Measurements from ENCODE around the gene GJB1. TPM values are rescaled to one million over a fixed set of nuclear protein-coding genes. Genes with fewer than 3 reads are reported as not detected.

Gene GJB1
- total and polyA plus RNA-seq, 2 donors (not counting 1 experiment from before 2014, with no cell fraction given): not detected

GRCh38 chrX:71227370-71228062 lies 4.5 kb downstream of the GJB1 start:
- no peak for TF ChIP-seq CTCF (conservative IDR thresholded peaks at IDR 0.05 in 1 of 2, IDR thresholded peaks at IDR 0.05 in 1 of 2; ENCODE audit: low read depth in 1 of 2, low read length in 2 of 2)
- no peak for TF ChIP-seq EZH2 (IDR thresholded peaks at IDR 0.05; ENCODE audit: low read length, missing control alignments)
- H3K36me3 ChIP-seq (ENCODE audit: control insufficient read depth, insufficient read depth, low read length): no peaks in the 10 kb centered on the region

GRCh38 chrX:71228063-71228642 lies 5.1 kb downstream of the GJB1 start:
- no peaks in the 10 kb centered on the region for H3K36me3 ChIP-seq (ENCODE audit: control insufficient read depth, insufficient read depth, low read length)
- H3K4me1 ChIP-seq (ENCODE audit: control insufficient read depth, extremely low read depth, insufficient read depth, low read length): no peaks in the 10 kb centered on the region
- H3K9ac ChIP-seq (ENCODE audit: insufficient read depth, low read length): no peak overlapping the region
- H3K79me2 ChIP-seq (ENCODE audit: control insufficient read depth, insufficient read depth, low read length): no peaks in the 10 kb centered on the region
- no peaks in the 10 kb centered on the region for H4K20me1 ChIP-seq (ENCODE audit: control insufficient read depth, extremely low read depth, insufficient read depth, low read length)
- H3K9me3 ChIP-seq (ENCODE audit: control insufficient read depth, insufficient read depth, low read depth, low read length): no peaks in the 10 kb centered on the region
- no peak overlapping the region for H3K27ac ChIP-seq (ENCODE audit: insufficient read depth, low read length)
- DNase-seq (ENCODE audit: low read depth in 2 of 2): no peak
- no peak overlapping the region for H2AFZ ChIP-seq (ENCODE audit: low read length)
- TF ChIP-seq EZH2 (IDR thresholded peaks at IDR 0.05; ENCODE audit: low read length, missing control alignments): no peak
- TF ChIP-seq CTCF (conservative IDR thresholded peaks at IDR 0.05 in 1 of 2, IDR thresholded peaks at IDR 0.05 in 1 of 2; ENCODE audit: low read depth in 1 of 2, low read length in 2 of 2): no peak
- H3K4me3 ChIP-seq (replicated peaks in 1 of 4; ENCODE audit: control extremely low read depth in 1 of 4, insufficient read depth in 1 of 4, low read depth in 3 of 4, low read length in 4 of 4): no peak overlapping the region
- H3K27me3 ChIP-seq (ENCODE audit: control insufficient read depth, insufficient read depth, low read length): no peaks in the 10 kb centered on the region
- no peak overlapping the region for H3K4me2 ChIP-seq (ENCODE audit: extremely low read depth, insufficient read depth, low read length)

More at GRCh38 chrX:71227370-71228062, 4.5 kb downstream of the GJB1 start:
- Histone ChIP-seq H2AFZ (ENCODE audit: low read length) (no peak overlapping the region), H3K79me2 (ENCODE audit: control insufficient read depth, insufficient read depth, low read length) (no peaks in the 10 kb centered on the region), H3K9me3 (ENCODE audit: control insufficient read depth, insufficient read depth, low read depth, low read length) (no peaks in the 10 kb centered on the region), H3K27me3 (ENCODE audit: control insufficient read depth, insufficient read depth, low read length) (no peaks in the 10 kb centered on the region), H3K4me1 (ENCODE audit: control insufficient read depth, extremely low read depth, insufficient read depth, low read length) (no peaks in the 10 kb centered on the region), H3K9ac (ENCODE audit: insufficient read depth, low read length) (no peak overlapping the region), H4K20me1 (ENCODE audit: control insufficient read depth, extremely low read depth, insufficient read depth, low read length) (no peaks in the 10 kb centered on the region), H3K4me2 (ENCODE audit: extremely low read depth, insufficient read depth, low read length) (no peak overlapping the region), H3K27ac (ENCODE audit: insufficient read depth, low read length) (no peak overlapping the region), H3K4me3 (replicated peaks in 1 of 4; ENCODE audit: control extremely low read depth in 1 of 4, insufficient read depth in 1 of 4, low read depth in 3 of 4, low read length in 4 of 4) (no peak overlapping the region)
- DNase-seq (ENCODE audit: low read depth in 2 of 2): no peak

- no peak overlapping the region for H3K9ac ChIP-seq (ENCODE audit: insufficient read depth, low read length)
- H3K27me3 ChIP-seq (ENCODE audit: control insufficient read depth, insufficient read depth, low read length): no peaks in the 10 kb centered on the region
- no peak overlapping the region for H3K4me2 ChIP-seq (ENCODE audit: extremely low read depth, insufficient read depth, low read length)
- H3K79me2 ChIP-seq (ENCODE audit: control insufficient read depth, insufficient read depth, low read length): no peaks in the 10 kb centered on the region
- TF ChIP-seq CTCF (conservative IDR thresholded peaks at IDR 0.05 in 1 of 2, IDR thresholded peaks at IDR 0.05 in 1 of 2; ENCODE audit: low read depth in 1 of 2, low read length in 2 of 2) (no peak), EZH2 (IDR thresholded peaks at IDR 0.05; ENCODE audit: low read length, missing control alignments) (no peak)
- DNase-seq (ENCODE audit: low read depth in 2 of 2): no peak
- H4K20me1 ChIP-seq (ENCODE audit: control insufficient read depth, extremely low read depth, insufficient read depth, low read length): no peaks in the 10 kb centered on the region
- no peaks in the 10 kb centered on the region for H3K36me3 ChIP-seq (ENCODE audit: control insufficient read depth, insufficient read depth, low read length)
- H3K4me3 ChIP-seq (replicated peaks in 1 of 4; ENCODE audit: control extremely low read depth in 1 of 4, insufficient read depth in 1 of 4, low read depth in 3 of 4, low read length in 4 of 4): no peak overlapping the region
- no peaks in the 10 kb centered on the region for H3K4me1 ChIP-seq (ENCODE audit: control insufficient read depth, extremely low read depth, insufficient read depth, low read length)
- H2AFZ ChIP-seq (ENCODE audit: low read length): no peak overlapping the region
- no peak overlapping the region for H3K27ac ChIP-seq (ENCODE audit: insufficient read depth, low read length)
- H3K9me3 ChIP-seq (ENCODE audit: control insufficient read depth, insufficient read depth, low read depth, low read length): no peaks in the 10 kb centered on the region
Observed at GRCh38 chrX:71235482-71235881, 12.5 kb downstream of the GJB1 start.

Data from fibroblast of lung (primary cell).